ENCODE data around the gene ATP6V0D1.

The ATP6V0D1 gene

DNA sequence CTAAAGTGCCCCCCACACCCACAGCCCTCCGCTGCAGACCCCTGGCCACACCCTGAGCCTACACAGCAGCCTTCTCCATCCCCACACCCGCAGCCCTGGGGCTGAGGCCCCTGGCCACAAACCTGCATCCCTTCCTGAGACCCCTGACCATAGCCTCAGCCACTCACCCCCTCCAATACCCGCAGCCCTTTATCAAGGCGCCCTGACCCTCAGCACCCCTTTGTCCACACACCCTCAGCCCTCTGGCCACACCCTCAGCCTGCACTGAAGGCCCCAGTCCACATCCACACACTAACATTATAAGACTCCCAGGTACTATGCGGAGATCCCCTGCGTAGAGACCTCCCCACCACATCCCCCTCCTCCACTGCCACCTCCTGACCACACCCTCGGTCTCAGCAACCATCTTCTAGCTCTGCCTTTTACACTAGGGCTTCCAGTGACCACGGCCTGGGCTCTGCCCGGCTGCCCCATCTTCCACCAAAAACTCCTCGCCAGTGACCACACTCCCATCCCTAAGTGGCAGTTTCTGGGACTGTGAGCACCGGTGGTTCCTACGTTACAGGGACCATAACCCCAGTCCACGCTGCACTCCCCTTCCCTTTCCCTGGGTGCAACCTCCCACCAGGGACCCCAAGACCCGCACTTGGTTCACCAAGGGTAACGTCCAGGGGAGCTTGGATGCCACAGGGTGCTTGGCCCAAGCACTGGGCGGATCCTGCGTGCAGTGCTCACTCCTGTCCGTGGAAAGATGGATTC is 88.5 kb downstream of the ATP6V0D1 start:
- no peak for DNase-seq (ENCODE audit: low spot score)

GRCh38 chr16:67391424-67392300 is 89.3 kb downstream of the ATP6V0D1 start:
- no peak for DNase-seq (ENCODE audit: low spot score)

DNA sequence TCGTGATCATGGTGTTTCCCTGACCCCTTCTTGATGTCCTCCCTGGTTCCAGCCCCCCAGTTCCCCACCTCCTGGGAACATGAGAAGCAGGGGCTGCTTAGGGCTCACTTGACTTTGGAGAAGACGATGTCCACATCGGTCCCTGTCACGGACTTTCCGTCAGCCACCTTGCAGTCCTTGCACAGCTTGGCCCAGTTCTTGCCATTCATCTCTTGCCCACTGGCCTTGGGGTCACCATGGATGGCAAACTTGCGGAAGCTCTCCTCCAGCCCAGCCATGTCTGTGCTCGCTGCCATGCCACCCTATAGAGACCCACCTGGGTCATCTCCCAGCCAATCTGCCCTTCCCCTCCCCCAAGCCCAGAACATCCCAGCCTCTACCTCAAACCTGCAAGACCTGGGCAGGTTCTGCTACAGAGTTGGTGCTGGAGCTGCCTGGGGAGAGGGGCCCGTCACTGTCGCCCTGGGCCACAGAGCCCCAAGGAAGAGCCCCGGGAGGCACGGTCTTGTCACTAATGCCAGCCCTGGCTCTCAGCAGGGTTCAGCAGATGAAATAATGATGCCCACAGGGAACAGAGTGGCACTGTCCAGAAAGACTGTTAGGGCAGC is 90.0 kb downstream of the ATP6V0D1 start:
- no peak for DNase-seq (ENCODE audit: low spot score)

DNA sequence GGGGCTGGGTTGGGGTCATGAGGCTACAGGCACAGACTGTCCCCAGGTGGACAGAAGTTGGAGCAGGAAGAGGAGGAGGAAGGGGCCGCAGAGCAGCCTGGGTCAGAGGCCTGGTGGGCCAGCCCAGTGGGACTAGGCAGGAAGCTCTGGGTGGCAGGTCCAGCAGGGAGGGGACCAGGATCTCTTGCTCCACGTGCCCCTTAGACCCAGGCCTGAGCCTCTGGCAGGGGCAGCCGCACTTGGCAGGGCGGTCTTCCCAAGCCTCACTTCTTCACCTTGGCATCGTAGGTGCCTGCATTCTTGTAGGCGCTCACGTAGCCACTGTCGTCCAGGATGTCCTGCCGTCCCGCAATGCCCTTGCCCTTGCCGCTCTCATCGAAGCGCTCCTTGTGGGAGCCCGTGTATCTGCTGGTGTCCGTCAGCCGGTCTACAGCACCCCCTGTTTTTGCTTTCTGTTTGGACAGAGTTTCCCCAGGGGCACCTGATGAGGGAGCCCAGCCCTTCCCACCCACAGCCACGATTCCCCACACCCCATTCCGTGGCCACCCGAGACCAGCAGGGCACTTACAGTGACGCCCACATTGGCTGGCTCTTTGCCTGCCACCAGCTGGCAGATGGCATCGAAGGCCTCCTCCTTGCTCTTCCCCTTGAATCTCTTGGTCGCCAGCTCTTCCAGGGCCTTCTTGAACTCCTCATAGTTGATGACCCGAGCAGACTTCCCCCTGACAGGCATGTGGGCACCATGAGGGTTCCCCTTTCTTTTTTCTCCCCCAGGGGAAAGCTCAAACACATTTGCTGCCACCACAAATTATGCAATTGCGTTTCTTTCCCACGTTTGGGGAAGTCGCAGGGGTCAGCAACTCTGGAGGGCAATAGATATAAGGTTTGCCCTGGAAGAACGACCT is 90.8 kb downstream of the ATP6V0D1 start:
- no peak for DNase-seq (ENCODE audit: low spot score)

DNA sequence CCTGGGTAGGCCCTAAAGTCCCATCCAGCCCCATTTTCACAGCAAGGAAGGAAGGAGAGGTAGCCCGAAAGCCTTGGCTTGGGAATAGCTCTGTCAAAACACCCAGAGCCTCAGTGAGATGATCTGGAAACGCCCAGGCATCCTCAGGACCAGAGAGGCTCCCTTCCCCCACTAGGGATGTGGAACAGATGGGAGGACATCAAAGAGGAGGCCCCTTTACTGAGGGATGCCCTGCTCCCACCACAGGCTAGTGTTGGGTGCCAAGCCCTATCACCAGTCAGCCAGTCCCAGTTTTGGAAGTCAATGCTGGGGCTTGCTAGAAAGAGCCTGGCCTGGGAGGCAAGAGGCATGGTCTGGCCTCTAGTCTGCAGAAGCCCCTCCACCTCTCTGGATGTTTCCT is 92.4 kb downstream of the ATP6V0D1 start:
- no peak for DNase-seq (ENCODE audit: low spot score)

- no peak for DNase-seq (ENCODE audit: low spot score)
These were observed 92.8 kb downstream of the ATP6V0D1 start for GRCh38 chr16:67388191-67388590.
